Liver (tissue), 9 donors: Measurements from ENCODE around the gene LYRM2. TPM values are rescaled to one million over a fixed set of nuclear protein-coding genes. Genes with fewer than 3 reads are reported as not detected.
A peak's percentile ranks its signal among the peaks of the same experiment; 100 is the strongest.

Experiments used
- DNase-seq: peaks from one replicate; pipeline ENCODE4 v3.0.0-alpha.2; 2017; ENCODE audit warnings: low spot score
- H3K27ac ChIP-seq, 2 donors: one replicate each; pipeline ENCODE4 v1.7.0; 2013; ENCODE audit warnings: inconsistent platforms in 2 of 2, low read length in 2 of 2, control low read depth in 1 of 2, low read depth in 1 of 2, mild to moderate bottlenecking in 1 of 2
- H3K27me3 ChIP-seq, 4 donors: one replicate each; pipeline versions ENCODE4 v1.6.1 to v1.7.0; 2013; ENCODE audit warnings: low read length in 3 of 4, inconsistent platforms in 1 of 4, mild to moderate bottlenecking in 1 of 4, moderate library complexity in 1 of 4; ENCODE audit not compliant: control insufficient read depth in 4 of 4, insufficient read depth in 4 of 4
- H3K36me3 ChIP-seq, 4 donors: one replicate each; pipeline versions ENCODE4 v1.6.1 to v1.7.0; 2013; ENCODE audit warnings: low read length in 3 of 4, mild to moderate bottlenecking in 3 of 4, low read depth in 1 of 4, moderate library complexity in 1 of 4; ENCODE audit not compliant: control insufficient read depth in 4 of 4, insufficient read depth in 3 of 4
- H3K4me1 ChIP-seq, 4 donors: one replicate each; pipeline versions ENCODE4 v1.6.1 to v1.7.0; 2013; ENCODE audit warnings: low read length in 3 of 4, mild to moderate bottlenecking in 3 of 4, moderate library complexity in 1 of 4; ENCODE audit not compliant: control insufficient read depth in 4 of 4, insufficient read depth in 4 of 4
- H3K4me3 ChIP-seq, 3 donors: one replicate each; pipeline versions ENCODE4 v1.6.1 to v1.7.0; 2013; ENCODE audit warnings: low read length in 3 of 3, control low read depth in 1 of 3, low read depth in 1 of 3, mild to moderate bottlenecking in 1 of 3
- H3K9ac ChIP-seq, 2 donors: one replicate each; pipeline ENCODE4 v1.7.0; 2013; ENCODE audit warnings: low read length in 2 of 2, mild to moderate bottlenecking in 2 of 2, moderate library complexity in 2 of 2, control low read depth in 1 of 2, low read depth in 1 of 2
- H3K9me3 ChIP-seq, 4 donors: one replicate each; pipeline versions ENCODE4 v1.6.1 to v1.7.0; 2013; ENCODE audit warnings: low read length in 3 of 4; ENCODE audit not compliant: control insufficient read depth in 4 of 4
- ATF3 ChIP-seq: IDR thresholded peaks from 2 replicates; pipeline ENCODE4 v1.6.1; 2016; ENCODE audit warnings: antibody characterized with exemption
- CTCF ChIP-seq: fragments of 150-350 bp; IDR thresholded peaks from 2 replicates; pipeline ENCODE4 v1.5.1; 2017; ENCODE audit warnings: improper control_type of control experiment, low read depth, low read length; ENCODE audit not compliant: missing input control
- EGR1 ChIP-seq, 2 donors: IDR thresholded peaks; 2 replicates each; pipeline ENCODE4 v1.6.1; 2016 to 2018; ENCODE audit warnings: antibody characterized with exemption in 2 of 2, low read depth in 2 of 2
- FOXA1 ChIP-seq: IDR thresholded peaks from 2 replicates; pipeline ENCODE4 v1.6.1; 2016; ENCODE audit warnings: antibody characterized with exemption
- HNF4A ChIP-seq, 2 donors: conservative IDR thresholded peaks; 2 replicates each; pipeline ENCODE4 v1.6.1; 2016; ENCODE audit warnings: antibody characterized with exemption in 2 of 2, mild to moderate bottlenecking in 2 of 2
- HNF4G ChIP-seq: IDR thresholded peaks from 2 replicates; pipeline ENCODE4 v1.6.1; 2016; ENCODE audit warnings: antibody characterized with exemption
- JUND ChIP-seq, 2 donors: IDR thresholded peaks; 2 replicates each; pipeline ENCODE4 v1.6.1; 2016; ENCODE audit warnings: antibody characterized with exemption in 2 of 2
- MAX ChIP-seq: IDR thresholded peaks from 2 replicates; pipeline ENCODE4 v1.6.1; 2016; ENCODE audit warnings: antibody characterized with exemption
- NR2F2 ChIP-seq: IDR thresholded peaks from 2 replicates; pipeline ENCODE4 v1.6.1; 2016; ENCODE audit warnings: antibody characterized with exemption
- REST ChIP-seq: IDR thresholded peaks from 2 replicates; pipeline ENCODE4 v1.6.1; 2016; ENCODE audit warnings: antibody characterized with exemption, mild to moderate bottlenecking
- SP1 ChIP-seq: IDR thresholded peaks from 2 replicates; pipeline ENCODE4 v1.6.1; 2018; ENCODE audit warnings: antibody characterized with exemption, mild to moderate bottlenecking
- YY1 ChIP-seq: IDR thresholded peaks from 2 replicates; pipeline ENCODE4 v1.6.1; 2016; ENCODE audit warnings: antibody characterized with exemption, mild to moderate bottlenecking
- ZBTB33 ChIP-seq: IDR thresholded peaks from 2 replicates; pipeline ENCODE4 v1.6.1; 2016; ENCODE audit warnings: antibody characterized with exemption
- WGBS: extraction: QIAGEN DNeasy Blood & Tissue Kit; methylation state at CpG from one replicate; pipeline ENCODE4 v1.1.7; 2013; 5-methylcytosine and 5-hydroxymethylcytosine counted together
- polyA plus RNA-seq, 2 donors: library from polyadenylated mRNA; stranded (reverse) in 1 of 2; unstranded in 1 of 2; fragments of 200-250 nt in 1 of 2; fragments of >200 nt in 1 of 2; fragmentation: Nextera tagmentation in 1 of 2; extraction: Ambion mirVana in 1 of 2; gene quantifications; one replicate each; pipeline versions ENCODE4 v1.2.1 to v1.2.3, GENCODE V29; 2013 to 2015
- total RNA-seq, 2 donors: library from RNA; depleted of rRNA; stranded (reverse); fragments of >200 nt; gene quantifications; one replicate each; pipeline ENCODE4 v1.2.3, GENCODE V29; 2014
- donor health status: healthy.
- donor health status: healthy.
- donor health status: healthy.
- donor health status: healthy.
- donor health status: healthy.

LYRM2 gene
- total and polyA plus RNA-seq, 4 donors = 8.9 to 34.7 (median 12.4) TPM

GRCh38 chr6:89567630-89568390, 70.7 kb downstream of the LYRM2 start (continued):
- TF ChIP-seq MAX (peak; percentile 41), SP1 (peak; percentile 92), ZBTB33 (peak; percentile 57), YY1 (peak; percentile 65), ATF3 (no peak)

GRCh38 chr6:89566930-89567629, 71.5 kb downstream of the LYRM2 start:
- H3K9ac ChIP-seq = no peak overlapping the region
- no peaks in the 10 kb centered on the region for H3K27me3 ChIP-seq
- H3K4me1 ChIP-seq = peaks cover 6 to 38% (median 26%) of the 10 kb centered on the region in 4 donors
- no peak overlapping the region for H3K4me3 ChIP-seq
- no peaks in the 10 kb centered on the region for H3K36me3 ChIP-seq
- no peak overlapping the region for H3K27ac ChIP-seq
- WGBS = 94% methylated on average over 16 of the region's 16 CpGs
- no peak for TF ChIP-seq YY1
- no peak for TF ChIP-seq ATF3
- no peak for TF ChIP-seq SP1
- TF ChIP-seq JUND (IDR thresholded peaks at IDR 0.05) = no peak
- H3K9me3 ChIP-seq = no peaks in the 10 kb centered on the region
- no peak for DNase-seq

- 96% methylated on average over 10 of the region's 10 CpGs for WGBS
- Histone ChIP-seq H3K9ac (no peak overlapping the region), H3K4me1 (peaks cover 6 to 38% (median 26%) of the 10 kb centered on the region in 4 donors), H3K4me3 (no peak overlapping the region), H3K9me3 (no peaks in the 10 kb centered on the region), H3K27ac (no peak overlapping the region), H3K27me3 (no peaks in the 10 kb centered on the region), H3K36me3 (no peaks in the 10 kb centered on the region)
- TF ChIP-seq JUND (IDR thresholded peaks at IDR 0.05) = no peak
- TF ChIP-seq EGR1 (IDR thresholded peaks at IDR 0.05; ENCODE audit: low read depth in 2 of 2) = no peak
- TF ChIP-seq ATF3 = no peak
- TF ChIP-seq FOXA1 = no peak
- no peak for TF ChIP-seq REST
- no peak for TF ChIP-seq CTCF
- no peak for TF ChIP-seq NR2F2
- no peak for TF ChIP-seq HNF4A (conservative IDR thresholded peaks at IDR 0.05)
- no peak for TF ChIP-seq HNF4G
- DNase-seq = no peak
These were observed 72.3 kb downstream of the LYRM2 start for GRCh38 chr6:89566008-89566800.
